ENCODE measurements around the gene ARHGAP1.

The ARHGAP1 gene

GRCh38 chr11:46700241-46701077, at the start of gene ARHGAP1, which contains the start of gene ZNF408:
Gene ARHGAP1, minus strand, starts transcription at chr11:46700619. Its CDS starts 4,512 bp downstream, at chr11:46696107.
Gene ZNF408, plus strand, starts transcription at chr11:46701031. Its CDS starts 17 bp downstream, at chr11:46701048.
- DNase-seq (ENCODE audit: low read depth), result peak; percentile 94
- H3K4me3 ChIP-seq (ENCODE audit: low read length), result peak within 1 kb of the TSS; percentile 84
- TF ChIP-seq, protein P1, sequence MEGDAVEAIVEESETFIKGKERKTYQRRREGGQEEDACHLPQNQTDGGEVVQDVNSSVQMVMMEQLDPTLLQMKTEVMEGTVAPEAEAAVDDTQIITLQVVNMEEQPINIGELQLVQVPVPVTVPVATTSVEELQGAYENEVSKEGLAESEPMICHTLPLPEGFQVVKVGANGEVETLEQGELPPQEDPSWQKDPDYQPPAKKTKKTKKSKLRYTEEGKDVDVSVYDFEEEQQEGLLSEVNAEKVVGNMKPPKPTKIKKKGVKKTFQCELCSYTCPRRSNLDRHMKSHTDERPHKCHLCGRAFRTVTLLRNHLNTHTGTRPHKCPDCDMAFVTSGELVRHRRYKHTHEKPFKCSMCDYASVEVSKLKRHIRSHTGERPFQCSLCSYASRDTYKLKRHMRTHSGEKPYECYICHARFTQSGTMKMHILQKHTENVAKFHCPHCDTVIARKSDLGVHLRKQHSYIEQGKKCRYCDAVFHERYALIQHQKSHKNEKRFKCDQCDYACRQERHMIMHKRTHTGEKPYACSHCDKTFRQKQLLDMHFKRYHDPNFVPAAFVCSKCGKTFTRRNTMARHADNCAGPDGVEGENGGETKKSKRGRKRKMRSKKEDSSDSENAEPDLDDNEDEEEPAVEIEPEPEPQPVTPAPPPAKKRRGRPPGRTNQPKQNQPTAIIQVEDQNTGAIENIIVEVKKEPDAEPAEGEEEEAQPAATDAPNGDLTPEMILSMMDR (conservative IDR thresholded peaks at IDR 0.05; ENCODE audit: low read depth, low read length), result no peak

DNA sequence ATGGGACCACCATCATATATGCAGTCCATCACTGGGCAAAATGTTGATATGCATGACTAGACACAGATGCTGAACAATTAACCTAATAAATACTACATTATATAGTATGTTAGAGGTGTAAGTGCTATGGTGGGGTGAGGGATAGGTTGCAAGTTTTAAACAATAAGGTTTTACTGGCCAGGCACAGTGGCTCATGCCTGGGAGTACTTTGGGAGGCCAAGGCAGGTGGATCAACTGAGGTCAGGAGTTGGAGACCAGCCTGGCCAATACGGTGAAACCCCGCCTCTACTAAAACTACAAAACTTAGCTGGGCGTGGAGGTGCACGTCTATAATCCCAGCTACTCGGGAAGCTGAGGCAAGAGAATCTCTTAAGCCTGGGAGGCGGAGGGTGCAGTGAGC, 46.7 kb upstream of the ARHGAP1 start:
- H3K4me3 ChIP-seq (ENCODE audit: low read length), result no peak overlapping the region
- TF ChIP-seq, protein P1 (conservative IDR thresholded peaks at IDR 0.05; ENCODE audit: low read depth, low read length), result no peak
- no peak for DNase-seq (ENCODE audit: low read depth)

DNA sequence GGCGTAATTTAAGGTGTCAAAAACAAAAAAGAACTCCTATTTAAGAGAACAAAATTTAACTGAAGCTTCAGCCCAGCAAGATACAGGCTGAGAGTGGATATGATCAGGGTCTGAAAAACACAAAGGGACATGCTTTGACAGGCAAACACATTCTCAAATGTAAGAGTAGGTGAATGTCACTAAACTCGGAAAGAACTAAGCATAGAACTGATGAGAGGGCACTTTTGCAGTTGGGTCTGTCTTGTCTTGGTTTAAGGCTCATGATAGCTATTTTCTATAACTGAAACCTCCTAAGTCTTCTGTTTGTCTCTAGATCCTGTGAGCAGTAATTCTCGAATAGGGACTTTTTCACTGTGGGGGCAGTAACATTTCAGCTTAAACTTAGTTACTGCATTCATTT, 45.6 kb upstream of the ARHGAP1 start:
- DNase-seq (ENCODE audit: low read depth), result no peak
- H3K4me3 ChIP-seq (ENCODE audit: low read length), result no peak overlapping the region
- TF ChIP-seq, protein P1 (conservative IDR thresholded peaks at IDR 0.05; ENCODE audit: low read depth, low read length), result no peak

DNA sequence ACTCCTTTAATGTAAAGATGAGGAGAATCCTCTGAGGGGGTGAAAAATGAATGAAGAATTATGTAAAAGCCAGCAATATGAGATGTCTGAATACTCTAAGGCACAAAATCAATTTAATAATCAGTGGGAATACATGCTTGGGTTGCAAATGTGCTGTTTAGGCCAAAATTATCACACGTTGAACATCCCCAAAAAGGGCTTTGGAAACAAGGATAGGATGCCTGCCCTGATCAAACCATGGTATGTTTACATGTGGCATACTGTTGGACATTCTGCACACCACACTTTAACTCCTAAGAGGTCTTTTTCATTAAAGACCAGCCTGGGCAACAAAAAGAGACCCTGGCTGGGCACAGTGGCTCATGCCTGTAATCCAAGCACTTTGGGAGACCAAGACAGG, 44.9 kb upstream of the ARHGAP1 start:
- no peak for DNase-seq (ENCODE audit: low read depth)
- H3K4me3 ChIP-seq (ENCODE audit: low read length), result no peak overlapping the region
- TF ChIP-seq, protein P1 (conservative IDR thresholded peaks at IDR 0.05; ENCODE audit: low read depth, low read length), result no peak

DNA sequence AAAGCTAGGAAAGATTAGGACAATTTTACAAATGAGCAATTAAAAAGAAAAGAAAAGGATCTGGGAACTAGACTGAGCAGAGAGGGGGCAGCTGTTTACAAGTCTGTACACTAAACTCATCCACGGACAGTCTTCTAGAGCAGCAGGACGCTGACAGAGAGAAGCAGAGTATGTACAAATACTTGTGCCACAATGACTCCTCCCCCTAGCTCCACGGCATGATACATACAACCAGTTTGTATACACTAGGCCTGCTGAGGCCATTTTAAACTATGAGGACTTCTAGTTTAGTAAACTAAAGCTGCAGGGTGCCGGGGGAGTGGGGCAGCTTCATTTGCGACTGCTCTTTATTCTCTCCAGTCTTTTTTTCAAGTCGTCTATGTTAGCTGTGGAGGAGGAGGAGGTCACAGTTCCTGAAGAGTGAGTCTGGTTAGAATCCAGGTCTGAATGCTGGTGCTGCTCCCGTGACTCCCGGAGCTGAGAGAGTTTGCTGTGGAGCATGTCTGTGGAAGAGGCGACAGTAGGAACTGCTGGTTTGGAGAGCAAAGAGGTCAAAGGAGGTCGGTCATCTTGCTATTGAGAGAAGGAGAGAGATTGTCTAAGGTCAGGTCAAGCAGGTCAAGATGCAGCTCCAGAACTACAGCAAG, 43.4 kb upstream of the ARHGAP1 start:
- DNase-seq (ENCODE audit: low read depth), result no peak
- TF ChIP-seq, protein P1 (conservative IDR thresholded peaks at IDR 0.05; ENCODE audit: low read depth, low read length), result no peak
- no peak overlapping the region for H3K4me3 ChIP-seq (ENCODE audit: low read length)

- TF ChIP-seq, protein P1 (conservative IDR thresholded peaks at IDR 0.05; ENCODE audit: low read depth, low read length), result no peak
- DNase-seq (ENCODE audit: low read depth), result no peak
- no peak overlapping the region for H3K4me3 ChIP-seq (ENCODE audit: low read length)
Observed at GRCh38 chr11:46743043-46743442, 42.6 kb upstream of the ARHGAP1 start.
